HL-60/S4 treated with phorbol 12-myristate 13-acetate at 8.2 ng/mL for 4 days and 3 days (cell line): ENCODE data around the gene FBXO17.
"Not testable (repeated sequence)": the region's sequence is repeated elsewhere in the genome, so short reads cannot be mapped to it uniquely, and the experiment has no call there.

Source experiments
- in situ Hi-C: fragments of 300-500 bp; cut with MboI; formaldehyde crosslinking; loops from 2 replicates; pipeline ENCODE4 v1.15.0; 2022; ENCODE audit warnings: low sequenced_read_pairs

FBXO17 gene

GRCh38 chr19:38975214-38975860 is at the start of gene FBXO17:
Gene FBXO17, minus strand, starts transcription at chr19:38975742. Its CDS starts 25,423 bp downstream, at chr19:38950319.
- in situ Hi-C loops, result no loop called here

GRCh38 chr19:39024875-39025641 is 49.5 kb upstream of the FBXO17 start:
- in situ Hi-C loops, result no loop called here

- in situ Hi-C loops, result no loop called here
Observed at GRCh38 chr19:39021063-39021462, 45.5 kb upstream of the FBXO17 start.

GRCh38 chr19:39017646-39018045 is 42.1 kb upstream of the FBXO17 start:
- in situ Hi-C loops, result no loop called here

- in situ Hi-C loops, result no loop called here
Observed at GRCh38 chr19:39017026-39017425, 41.5 kb upstream of the FBXO17 start.

GRCh38 chr19:39014037-39014436 is 38.5 kb upstream of the FBXO17 start:
- in situ Hi-C loops, result no loop called here

- in situ Hi-C loops, result no loop called here
Observed at GRCh38 chr19:39009001-39009400, 33.5 kb upstream of the FBXO17 start.

GRCh38 chr19:39008137-39008536 is 32.6 kb upstream of the FBXO17 start:
- in situ Hi-C loops, result no loop called here

GRCh38 chr19:39007096-39007495 is 31.6 kb upstream of the FBXO17 start:
- in situ Hi-C loops, result no loop called here

GRCh38 chr19:39004403-39004802 is 28.9 kb upstream of the FBXO17 start:
- in situ Hi-C loops, result no loop called here

- in situ Hi-C loops, result no loop called here
Observed at GRCh38 chr19:39003796-39004195, 28.3 kb upstream of the FBXO17 start.

- in situ Hi-C loops, result no loop called here
Observed at GRCh38 chr19:39003188-39003587, 27.6 kb upstream of the FBXO17 start.

- in situ Hi-C loops, result no loop called here
Observed at GRCh38 chr19:39001041-39001440, 25.5 kb upstream of the FBXO17 start.

- in situ Hi-C loops, result not testable (repeated sequence)
Observed at GRCh38 chr19:38997576-38997975, 22.0 kb upstream of the FBXO17 start.

- in situ Hi-C loops, result no loop called here
Observed at GRCh38 chr19:38993271-38993670, 17.7 kb upstream of the FBXO17 start.

- in situ Hi-C loops, result no loop called here
Observed at GRCh38 chr19:38990949-38991697, 15.6 kb upstream of the FBXO17 start.

- in situ Hi-C loops, result not testable (repeated sequence)
Observed at GRCh38 chr19:38989614-38990013, 14.1 kb upstream of the FBXO17 start.

GRCh38 chr19:38989066-38989605 is 13.6 kb upstream of the FBXO17 start:
- in situ Hi-C loops, result no loop called here

GRCh38 chr19:38988627-38989026 is 13.1 kb upstream of the FBXO17 start:
- in situ Hi-C loops, result not testable (repeated sequence)

GRCh38 chr19:38987745-38988144 is 12.2 kb upstream of the FBXO17 start:
- in situ Hi-C loops, result not testable (repeated sequence)

GRCh38 chr19:38985262-38985661 is 9.7 kb upstream of the FBXO17 start:
- in situ Hi-C loops, result no loop called here
